Measurements from ENCODE around the gene CHMP4A.

CHMP4A gene

GRCh38 chr14:24212924-24213865 lies at the start of gene CHMP4A:
Gene CHMP4A (minus strand): TSS chr14:24213488. CDS start chr14:24213439, 49 bp downstream.
- DNase-seq: peak; percentile 97

GRCh38 chr14:24261969-24262327 lies 48.7 kb upstream of the CHMP4A start:
- no peak for DNase-seq

- DNase-seq: no peak
These were observed 48.1 kb upstream of the CHMP4A start for GRCh38 chr14:24261256-24261968.

- no peak for DNase-seq
These were observed 47.5 kb upstream of the CHMP4A start for GRCh38 chr14:24260780-24261157.

GRCh38 chr14:24260026-24260779 lies 46.9 kb upstream of the CHMP4A start:
- DNase-seq: no peak

- DNase-seq: no peak
These were observed 46.2 kb upstream of the CHMP4A start for GRCh38 chr14:24259282-24260025.

GRCh38 chr14:24258548-24259265 lies 45.4 kb upstream of the CHMP4A start:
- DNase-seq: no peak

- DNase-seq: no peak
These were observed 44.8 kb upstream of the CHMP4A start for GRCh38 chr14:24258119-24258518.

- no peak for DNase-seq
These were observed 43.7 kb upstream of the CHMP4A start for GRCh38 chr14:24256960-24257359.

GRCh38 chr14:24255931-24256711 lies 42.8 kb upstream of the CHMP4A start:
- no peak for DNase-seq

- no peak for DNase-seq
These were observed 42.1 kb upstream of the CHMP4A start for GRCh38 chr14:24255438-24255837.

- DNase-seq: no peak
These were observed 41.5 kb upstream of the CHMP4A start for GRCh38 chr14:24254630-24255392.

- DNase-seq: no peak
These were observed 40.6 kb upstream of the CHMP4A start for GRCh38 chr14:24253936-24254335.

- no peak for DNase-seq
These were observed 39.2 kb upstream of the CHMP4A start for GRCh38 chr14:24252289-24253124.

GRCh38 chr14:24251880-24252288 lies 38.6 kb upstream of the CHMP4A start:
- DNase-seq: no peak

- no peak for DNase-seq
These were observed 37.1 kb upstream of the CHMP4A start for GRCh38 chr14:24250354-24250753.

GRCh38 chr14:24249230-24250021 lies 36.1 kb upstream of the CHMP4A start:
- no peak for DNase-seq

GRCh38 chr14:24247422-24247821 lies 34.1 kb upstream of the CHMP4A start:
- DNase-seq: no peak

All from Kasumi-1 (cell line).